Right cardiac atrium (tissue), 5 donors: ENCODE measurements around the gene RASSF10. TPM values are rescaled to one million over a fixed set of nuclear protein-coding genes. Genes with fewer than 3 reads are reported as not detected.

Experiments used
- ATAC-seq, 2 donors: fragments of 200-7000 bp; cut with Tn5 transposase; one replicate each; pipeline versions ENCODE4 v1.8.0 to v1.9.1; 2020; ENCODE audit warnings: moderate library complexity in 2 of 2, mild to moderate bottlenecking in 1 of 2
- DNase-seq, 3 donors: peaks; one replicate each; pipeline ENCODE4 v3.0.0-alpha.2; 2020
- H3K27ac ChIP-seq: one replicate; pipeline ENCODE4 v1.5.1; 2013; ENCODE audit warnings: mild to moderate bottlenecking, low read length, control low read depth, moderate library complexity
- H3K27me3 ChIP-seq: one replicate; pipeline ENCODE4 v1.6.1; 2013; ENCODE audit not compliant: control insufficient read depth, insufficient read depth
- H3K4me1 ChIP-seq: one replicate; pipeline ENCODE4 v1.6.1; 2013; ENCODE audit warnings: low read length; ENCODE audit not compliant: control insufficient read depth, insufficient read depth
- H3K4me3 ChIP-seq: one replicate; pipeline ENCODE4 v1.5.1; 2013; ENCODE audit warnings: low read length, control low read depth
- H3K9me3 ChIP-seq: one replicate; pipeline ENCODE4 v1.6.1; 2013; ENCODE audit warnings: low read length; ENCODE audit not compliant: control insufficient read depth
- WGBS: extraction: QIAGEN DNeasy Blood & Tissue Kit; methylation state at CpG from one replicate; pipeline ENCODE4 v1.1.7; 2013; 5-methylcytosine and 5-hydroxymethylcytosine counted together
- intact Hi-C, 4 donors: fragments of 100-400 bp; cut with DNase I; formaldehyde crosslinking; loops; one replicate each; pipeline versions ENCODE4 v1.11.0 to v1.14.0; 2022 to 2023
- polyA plus RNA-seq: library from polyadenylated mRNA; stranded (reverse); fragments of 200-250 nt; gene quantifications from one replicate; pipeline ENCODE4 v1.2.3, GENCODE V29; 2013
- total RNA-seq, 4 donors: library from RNA; stranded (reverse); fragmentation: NEBNext Ultra II Directional; extraction: Animal tissue kit (Norgen Biotek cat#: 25700); gene quantifications; one replicate each; pipeline ENCODE4 v1.2.1, GENCODE V29; 2021
- donor health status: healthy with polysubstance abuse.
- donor health status: DM: no; HTN: yes; CAD: no.
- donor health status: DM: no; HTN: no; CAD: no.
- donor health status: DM: no; HTN: yes; CAD: no; lungs with severe emphysema.
- donor health status: DM: yes; HTN: yes; CAD: no.

Gene RASSF10
- total and polyA plus RNA-seq, 5 donors = 0.27 to 3.1 (median 1.7) TPM

DNA sequence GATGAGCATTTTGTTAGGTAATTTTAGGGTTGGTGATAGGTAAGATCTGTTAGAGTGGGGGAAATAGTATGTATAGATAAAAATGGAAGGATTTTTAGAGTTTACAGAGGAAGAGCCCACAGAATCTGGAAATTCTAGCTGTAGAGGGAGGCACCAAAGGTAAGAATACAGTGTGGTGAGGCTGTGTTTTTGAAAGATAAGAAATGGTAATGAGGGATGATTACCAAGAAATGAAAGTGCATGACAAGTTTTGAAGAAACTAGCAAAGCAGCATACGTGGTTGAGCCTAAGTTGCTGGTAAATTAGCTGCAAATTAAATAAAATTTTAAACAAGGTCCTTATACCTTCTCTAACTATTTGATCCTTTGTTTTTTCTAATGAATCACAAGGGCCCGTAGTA, 14.6 kb upstream of the RASSF10 start:
- no peak overlapping the region for H3K27ac ChIP-seq
- no peaks in the 10 kb centered on the region for H3K27me3 ChIP-seq
- intact Hi-C loops = no loop called here
- H3K9me3 ChIP-seq = no peaks in the 10 kb centered on the region
- no peaks in the 10 kb centered on the region for H3K4me1 ChIP-seq
- ATAC-seq (no peak), DNase-seq (no peak)
- H3K4me3 ChIP-seq = no peak overlapping the region
- 81% methylated on average over 2 of the region's 2 CpGs for WGBS

DNA sequence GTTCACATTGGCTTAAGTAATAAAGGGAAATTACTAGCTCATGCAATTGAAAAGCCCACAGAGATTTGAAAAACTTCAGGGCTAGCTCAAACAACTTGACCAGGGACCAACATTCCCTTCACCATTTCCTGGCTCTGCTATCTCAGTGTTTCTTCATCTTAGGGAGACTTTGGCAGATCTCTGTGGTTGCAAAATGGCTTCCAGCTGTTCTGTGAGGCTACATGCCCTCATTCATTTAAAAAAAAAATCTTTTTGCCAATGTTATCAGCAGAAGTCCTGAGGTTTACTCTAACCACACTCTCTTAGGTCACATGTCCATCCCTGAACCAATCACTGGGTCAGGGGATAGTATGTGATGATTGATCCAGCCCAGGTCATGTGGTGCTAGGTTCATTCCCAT, 13.9 kb upstream of the RASSF10 start:
- Histone ChIP-seq H3K27me3 (no peaks in the 10 kb centered on the region), H3K9me3 (no peaks in the 10 kb centered on the region), H3K27ac (no peak overlapping the region), H3K4me3 (no peak overlapping the region), H3K4me1 (no peaks in the 10 kb centered on the region)
- intact Hi-C loops = no loop called here
- DNase-seq (peak in 2 of 3 donors; percentile 23 to 44), ATAC-seq (peak; percentile 92)

DNA sequence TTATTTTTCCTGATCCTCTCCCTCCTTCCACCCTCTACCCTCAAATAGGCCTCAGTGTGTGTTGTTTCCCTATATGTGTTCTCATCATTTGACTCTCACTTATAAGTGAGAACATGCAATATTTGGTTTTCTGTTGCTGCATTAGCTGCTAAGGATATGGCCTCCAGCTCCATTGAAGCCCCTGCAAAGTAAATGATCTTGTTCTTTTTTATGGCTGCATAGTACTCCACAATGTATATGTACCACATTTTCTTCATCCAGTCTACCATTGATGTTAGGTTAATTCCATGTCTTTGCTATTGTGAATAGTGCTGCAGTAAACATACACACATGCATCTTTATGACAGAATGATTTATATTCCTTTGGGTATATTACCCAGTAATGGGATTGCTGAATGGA, 13.3 kb upstream of the RASSF10 start:
- no peak for DNase-seq
- intact Hi-C loops = no loop called here
- ATAC-seq = no peak
- Histone ChIP-seq H3K27ac (no peak overlapping the region), H3K4me1 (no peaks in the 10 kb centered on the region), H3K9me3 (no peaks in the 10 kb centered on the region), H3K27me3 (no peaks in the 10 kb centered on the region), H3K4me3 (no peak overlapping the region)

DNA sequence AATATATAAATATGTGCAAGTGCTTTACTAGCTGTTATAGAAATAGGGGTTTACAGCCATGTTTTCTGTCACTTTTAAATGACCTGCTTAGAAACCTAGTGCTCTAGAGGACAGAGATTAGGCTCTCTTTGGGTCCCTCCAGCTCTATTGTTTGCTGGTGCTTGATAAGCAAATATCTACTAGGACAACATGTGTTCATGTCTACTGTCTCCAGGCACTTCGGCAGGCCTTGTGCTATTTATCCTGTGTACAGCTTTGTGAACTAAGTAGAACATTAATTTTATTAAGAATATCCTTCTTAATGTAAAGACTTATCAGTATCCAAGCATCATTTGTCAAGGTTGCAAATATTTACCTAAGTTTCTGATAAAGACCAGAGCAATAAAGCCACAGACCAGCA, 11.9 kb upstream of the RASSF10 start:
- intact Hi-C loops = no loop called here
- H3K9me3 ChIP-seq = no peaks in the 10 kb centered on the region
- DNase-seq (no peak), ATAC-seq (no peak)
- H3K27ac ChIP-seq = no peak overlapping the region
- no peaks in the 10 kb centered on the region for H3K4me1 ChIP-seq
- no peak overlapping the region for H3K4me3 ChIP-seq
- WGBS = 77% methylated on average over 1 of the region's 1 CpG
- no peaks in the 10 kb centered on the region for H3K27me3 ChIP-seq

DNA sequence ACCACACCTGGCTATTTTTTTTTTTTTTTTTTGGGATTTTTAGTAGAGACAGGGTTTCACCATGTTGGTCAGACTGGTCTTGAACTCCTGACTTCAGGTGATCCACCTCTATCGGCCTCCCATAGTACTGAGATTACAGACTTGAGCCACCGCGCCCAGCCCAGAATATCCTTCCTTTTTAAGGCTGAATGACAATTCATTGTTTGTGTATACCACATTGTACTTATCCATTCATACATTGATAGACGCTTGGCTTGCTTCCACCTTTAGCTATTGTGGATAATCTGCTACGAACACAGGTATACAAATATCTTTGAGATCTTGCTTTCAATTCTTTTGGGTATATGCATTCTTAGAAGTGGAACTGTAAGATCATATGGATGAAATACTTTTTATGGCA, 10.8 kb upstream of the RASSF10 start:
- intact Hi-C loops = no loop called here
- Histone ChIP-seq H3K27ac (no peak overlapping the region), H3K9me3 (no peaks in the 10 kb centered on the region), H3K27me3 (peaks cover 3% of the 10 kb centered on the region), H3K4me3 (no peak overlapping the region), H3K4me1 (no peaks in the 10 kb centered on the region)
- DNase-seq (no peak), ATAC-seq (no peak)
- 86% methylated on average over 5 of the region's 5 CpGs for WGBS

DNA sequence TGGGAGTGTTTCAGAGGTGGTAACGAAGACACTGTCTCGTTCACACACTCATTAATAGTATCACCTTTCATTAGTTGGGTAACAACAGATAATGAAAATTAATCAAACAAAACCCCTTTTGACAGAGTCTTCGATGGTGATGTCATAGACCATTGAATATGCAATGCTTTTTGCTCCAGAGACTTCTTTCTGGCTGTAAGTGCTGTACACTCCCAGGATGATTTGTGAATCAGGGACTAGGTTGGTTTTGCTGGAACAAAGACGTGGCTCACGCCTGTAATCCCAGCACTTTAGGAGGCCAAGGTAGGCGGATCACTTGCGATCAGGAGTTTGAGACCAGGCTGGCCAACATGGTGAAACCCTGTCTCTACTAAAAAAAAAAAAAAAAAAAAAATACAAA, 9.5 kb upstream of the RASSF10 start:
- Histone ChIP-seq H3K4me3 (no peak overlapping the region), H3K9me3 (no peaks in the 10 kb centered on the region), H3K27me3 (peaks cover 3% of the 10 kb centered on the region), H3K4me1 (no peaks in the 10 kb centered on the region), H3K27ac (no peak overlapping the region)
- intact Hi-C loops = no loop called here
- WGBS = 79% methylated on average over 7 of the region's 7 CpGs
- DNase-seq (no peak), ATAC-seq (peak in 1 of 2 donors; percentile 45)

DNA sequence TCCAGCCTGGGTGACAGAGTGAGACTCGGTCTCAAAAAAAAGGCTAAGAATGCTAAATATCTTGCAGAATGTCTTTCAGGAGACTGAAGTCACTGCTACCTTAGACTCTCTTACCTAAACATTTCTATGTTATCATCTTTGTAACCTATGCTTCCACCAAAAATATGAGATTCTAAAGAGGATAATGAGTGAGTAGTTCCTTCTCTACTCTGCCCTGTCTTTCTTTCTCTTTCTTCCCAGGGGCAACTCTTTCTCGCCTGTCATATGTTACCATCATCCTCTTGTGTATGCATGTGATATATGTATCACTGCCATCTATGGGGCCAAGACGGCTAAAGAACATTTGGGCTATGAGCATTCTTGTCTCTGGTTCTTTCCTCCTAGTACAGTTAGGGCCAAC, 9.0 kb upstream of the RASSF10 start:
- Histone ChIP-seq H3K4me3 (no peak overlapping the region), H3K4me1 (no peaks in the 10 kb centered on the region), H3K27me3 (peaks cover 3% of the 10 kb centered on the region), H3K9me3 (no peaks in the 10 kb centered on the region), H3K27ac (no peak overlapping the region)
- ATAC-seq = no peak
- no peak for DNase-seq
- intact Hi-C loops = no loop called here
- WGBS = 94% methylated on average over 3 of the region's 3 CpGs

DNA sequence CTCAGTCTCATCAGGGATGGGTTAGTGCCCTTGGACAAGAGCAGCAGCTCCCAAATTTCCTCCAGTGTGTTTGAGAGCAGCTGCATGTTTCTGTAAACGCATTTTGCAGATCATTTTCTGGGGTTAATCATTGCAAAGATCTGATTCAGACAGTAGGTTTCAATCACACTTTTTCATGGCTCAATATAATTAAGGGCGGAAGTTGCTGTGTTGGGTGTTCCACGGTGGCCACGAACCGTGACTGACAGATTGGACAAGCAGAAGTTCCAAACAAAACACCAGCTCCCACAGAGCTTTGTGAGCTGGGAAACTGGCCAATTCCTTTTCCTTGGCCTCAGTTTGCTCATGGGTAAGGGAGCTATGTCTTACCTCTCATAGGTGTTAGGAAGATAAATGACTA, 8.4 kb upstream of the RASSF10 start:
- no peak overlapping the region for H3K4me3 ChIP-seq
- H3K27me3 ChIP-seq = peaks cover 3% of the 10 kb centered on the region
- peak in 1 of 2 donors; percentile 61 for ATAC-seq
- whole genome bisulfite sequencing = 38% methylated on average over 5 of the region's 5 CpGs
- no peaks in the 10 kb centered on the region for H3K4me1 ChIP-seq
- DNase-seq = no peak
- H3K9me3 ChIP-seq = no peaks in the 10 kb centered on the region
- no peak overlapping the region for H3K27ac ChIP-seq
- intact Hi-C loops = no loop called here

DNA sequence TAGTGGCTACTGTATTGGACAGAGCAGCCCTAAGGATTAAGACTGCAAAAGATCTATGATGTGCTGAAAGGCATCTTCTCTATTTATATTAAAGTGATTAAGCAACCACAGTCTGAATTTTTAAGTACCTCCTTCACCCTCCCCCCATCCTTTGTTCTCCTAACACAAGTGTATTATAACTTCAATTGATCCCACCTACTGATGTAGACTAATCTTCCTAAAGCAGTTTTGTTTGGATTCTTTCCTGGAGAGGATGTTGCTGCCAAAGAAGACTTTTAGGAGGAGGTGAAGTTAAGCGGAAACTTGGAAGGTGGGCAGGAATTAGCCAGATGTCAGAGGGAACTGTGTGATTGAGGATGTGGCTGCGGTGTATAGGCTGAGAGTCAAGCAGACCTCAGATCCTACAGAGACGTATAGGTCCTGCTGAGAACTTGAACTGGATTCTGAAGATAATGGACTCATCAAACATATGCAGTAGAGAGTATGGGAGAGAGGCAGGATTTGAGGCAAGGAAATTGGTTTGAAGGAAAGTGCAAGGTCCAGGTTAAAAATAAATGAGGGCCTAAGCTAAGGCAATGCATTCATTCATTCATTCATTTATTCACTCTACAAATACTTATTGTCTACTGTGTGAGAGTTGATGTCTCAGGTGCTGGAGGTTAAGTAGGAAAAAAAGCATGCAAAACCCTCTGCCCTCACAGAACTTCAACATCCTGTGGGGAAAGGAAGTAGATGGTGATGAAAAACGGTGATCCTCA, 5.2 kb upstream of the RASSF10 start:
- intact Hi-C loops = no loop called here
- Histone ChIP-seq H3K4me1 (no peaks in the 10 kb centered on the region), H3K27ac (no peak overlapping the region), H3K27me3 (peaks cover 3% of the 10 kb centered on the region), H3K4me3 (no peak overlapping the region), H3K9me3 (no peaks in the 10 kb centered on the region)
- DNase-seq (no peak), ATAC-seq (peak in 1 of 2 donors; percentile 10)
- 56% methylated on average over 4 of the region's 4 CpGs for WGBS

DNA sequence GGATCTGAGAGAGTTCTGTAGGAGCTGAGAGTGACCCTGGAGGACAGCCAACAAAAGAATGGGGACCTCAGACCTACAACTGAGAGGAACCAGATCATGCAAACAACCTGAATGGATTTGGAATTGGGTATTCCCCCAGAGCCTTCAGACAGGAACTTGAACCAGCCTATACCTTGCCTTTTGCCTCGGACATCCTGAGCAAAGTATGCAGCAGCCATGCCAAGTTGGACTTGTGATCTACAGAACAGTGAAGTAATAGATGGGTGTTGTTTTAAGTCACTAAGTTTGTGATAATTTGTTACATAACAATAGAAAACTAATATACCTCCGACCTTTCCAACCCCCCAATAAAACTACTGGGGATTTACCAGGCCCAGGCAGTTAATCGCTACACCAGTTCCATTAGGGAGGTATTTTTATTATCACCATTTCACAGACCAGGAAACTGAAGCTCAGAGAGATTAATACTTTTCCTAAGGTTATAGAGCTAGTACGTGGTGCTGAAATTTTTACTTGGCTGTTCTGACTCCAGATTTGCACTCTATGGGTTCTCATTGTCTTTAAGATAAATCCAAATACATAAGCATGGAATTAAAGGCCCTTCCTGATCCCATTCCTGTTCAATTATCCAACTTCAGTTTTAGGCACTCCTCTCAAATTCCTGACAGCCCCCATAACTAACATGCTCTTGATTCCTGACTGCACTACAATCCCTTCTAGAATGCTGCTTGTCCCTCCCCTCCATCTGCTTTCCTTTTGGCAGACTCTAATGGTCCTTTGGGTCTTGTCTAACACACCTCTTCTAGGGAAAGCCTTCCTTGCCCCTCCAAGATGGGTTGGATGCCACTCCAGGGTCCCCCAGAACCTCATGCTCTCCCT, 1.7 kb upstream of the RASSF10 start:
- Histone ChIP-seq H3K27me3 (peaks cover 3% of the 10 kb centered on the region), H3K9me3 (no peaks in the 10 kb centered on the region), H3K27ac (no peak overlapping the region), H3K4me3 (no peak overlapping the region), H3K4me1 (no peaks in the 10 kb centered on the region)
- WGBS = 84% methylated on average over 4 of the region's 4 CpGs
- DNase-seq = no peak
- no peak for ATAC-seq
- intact Hi-C loops = no loop called here

DNA sequence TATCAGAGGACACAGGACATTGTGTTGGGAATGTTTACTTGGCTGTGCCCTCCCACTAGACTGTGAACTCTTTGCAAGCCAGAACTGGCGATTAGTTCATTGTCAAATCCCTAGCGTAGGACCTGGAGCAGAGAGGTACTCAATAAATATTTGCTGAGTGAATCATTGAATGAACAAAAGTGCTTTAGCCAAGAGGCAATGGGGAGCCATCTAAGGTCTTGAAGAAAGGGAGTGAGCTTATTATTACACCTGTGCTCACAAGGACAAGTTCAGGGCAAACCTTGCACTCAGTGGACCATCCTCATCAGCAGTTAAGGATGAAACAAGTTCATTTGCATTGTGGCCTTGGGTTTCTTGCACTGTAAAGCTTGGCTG, 1.1 kb upstream of the RASSF10 start:
- no peaks in the 10 kb centered on the region for H3K9me3 ChIP-seq
- ATAC-seq (no peak), DNase-seq (no peak)
- WGBS = 87% methylated on average over 2 of the region's 2 CpGs
- intact Hi-C loops = no loop called here
- no peaks in the 10 kb centered on the region for H3K4me1 ChIP-seq
- no peak overlapping the region for H3K27ac ChIP-seq
- H3K27me3 ChIP-seq = peaks cover under 1% of the 10 kb centered on the region
- no peak overlapping the region for H3K4me3 ChIP-seq
